ENCODE results near the gene MNX1. TPM values are rescaled to one million over a fixed set of nuclear protein-coding genes. Genes with fewer than 3 reads are reported as not detected.

Gene MNX1
- total and polyA plus RNA-seq, 9 of the 15 experiments (the other 6 are each of a cell fraction or from before 2014, with no cell fraction given) = 0.15 to 8.0 (median 1.4) TPM

DNA sequence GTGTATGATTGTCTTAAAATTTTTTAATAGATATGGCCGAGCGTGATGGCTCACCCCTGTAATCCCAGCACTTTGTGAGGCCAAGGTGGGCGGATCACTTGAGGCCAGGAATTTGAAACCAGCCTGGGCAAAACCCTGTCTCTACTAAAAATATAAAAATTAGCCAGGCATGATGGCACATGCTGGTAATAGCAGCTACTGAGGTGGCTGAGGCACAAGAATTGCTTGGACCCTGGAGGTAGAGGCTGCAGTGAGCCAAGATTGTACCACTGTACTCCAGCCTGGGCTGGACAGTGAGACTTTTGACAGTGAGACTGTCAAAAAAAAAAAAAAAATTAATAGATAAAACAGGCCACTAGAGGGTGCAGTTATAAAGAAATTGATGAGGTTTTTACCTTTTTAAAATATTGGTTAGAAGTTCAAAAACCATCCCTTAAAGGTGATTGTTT is 40.5 kb downstream of the MNX1 start:
- in situ Hi-C loops (cut with MboI) (no loop called here), intact Hi-C loops (cut with micrococcal nuclease) (loop anchor here (5.0 kb wide), 1 partner anchor 167 kb away; the partner anchor contains the start of gene UBE3C)
- WGBS (ENCODE audit: insufficient coverage, low coverage, missing lambda C conversion rate) = 63% methylated on average over 3 of the region's 3 CpGs
- ChIA-PET CTCF (ENCODE audit: low intra/inter-chr PET ratio) (interaction anchor here (0.6 to 1.1 kb wide), 5 partner anchors 21 to 304 kb away, joined by 3 to 9 read pairs (median 4); partner anchors contain the start of gene LMBR1), POLR2A (interaction anchor here (0.7 to 1.4 kb wide), 2 partner anchors 87 to 180 kb away, joined by 3 read pairs; no protein-coding TSS in a partner anchor)
- no peak overlapping the region for H2AFZ ChIP-seq (ENCODE audit: low read depth, low read length)
- DNase-seq (ENCODE audit: extremely low read depth in 1 of 4, low spot score in 3 of 4) = peak in 1 of 4 experiments; percentile 27
- H4K20me1 ChIP-seq (replicated peaks; ENCODE audit: control insufficient read depth, insufficient read depth, low read length) = no peaks in the 10 kb centered on the region
- H3K4me1 ChIP-seq (replicated peaks in 1 of 2; ENCODE audit: control insufficient read depth in 2 of 2, insufficient read depth in 2 of 2, low read length in 2 of 2) = no peaks in the 10 kb centered on the region
- no peak for FAIRE-seq
- no peak overlapping the region for H3K4me2 ChIP-seq (ENCODE audit: insufficient read depth, low read length)
- H3K4me3 ChIP-seq = no peak overlapping the region
- BruUV-seq (replicated peaks) = no TSS peak
- H3K27me3 ChIP-seq (ENCODE audit: control insufficient read depth in 2 of 2, insufficient read depth in 2 of 2, low read length in 2 of 2) = no peaks in the 10 kb centered on the region
- H3K27ac ChIP-seq (ENCODE audit: extremely low read depth, low read depth, low read length) = no peak overlapping the region
- no peaks in the 10 kb centered on the region for H3K9me1 ChIP-seq (ENCODE audit: control insufficient read depth, insufficient read depth, low read length)
- no peak overlapping the region for H3K9ac ChIP-seq (ENCODE audit: insufficient read depth in 1 of 2, low read depth in 2 of 2, low read length in 2 of 2)
- ATAC-seq = peak; percentile 72
- H3K79me2 ChIP-seq (ENCODE audit: control insufficient read depth, insufficient read depth, low read length) = no peaks in the 10 kb centered on the region
- H3K36me3 ChIP-seq (ENCODE audit: control insufficient read depth, insufficient read depth, low read length) = peaks cover 66% of the 10 kb centered on the region
- H3K9me3 ChIP-seq (replicated peaks; ENCODE audit: control insufficient read depth, insufficient read depth, low read depth, low read length) = no peaks in the 10 kb centered on the region
- TF ChIP-seq SMC3 (conservative IDR thresholded peaks at IDR 0.05; ENCODE audit: insufficient read depth, low read depth, low read length) = 0 out of 2 replicates have a peak, but pooled peaks have one; percentile 16
- peak; percentile 87 for TF ChIP-seq ZNF384 (IDR thresholded peaks at IDR 0.05; ENCODE audit: low read depth, low read length)
- no peak for TF ChIP-seq JUN (IDR thresholded peaks at IDR 0.05; ENCODE audit: borderline replicate concordance, low read depth, low read length)
- TF ChIP-seq JUN (CRISPR knock-in tag; IDR thresholded peaks at IDR 0.05; ENCODE audit: borderline replicate concordance) = no peak
- no peak for TF ChIP-seq GTF2F1 (IDR thresholded peaks at IDR 0.05; ENCODE audit: low read depth, low read length)
- no peak for TF ChIP-seq PPARD (CRISPR knock-in tag; IDR thresholded peaks at IDR 0.05)
- no peak for TF ChIP-seq ZNF717 (CRISPR knock-in tag; IDR thresholded peaks at IDR 0.05)
- TF ChIP-seq RBM15 (IDR thresholded peaks at IDR 0.05; ENCODE audit: insufficient read depth, low read length) = no peak
- no peak for TF ChIP-seq POLR3A (IDR thresholded peaks at IDR 0.05; ENCODE audit: borderline replicate concordance, extremely low read depth, insufficient read depth, insufficient read length)
- TF ChIP-seq ZNF408 (CRISPR knock-in tag; IDR thresholded peaks at IDR 0.05; ENCODE audit: low read depth) = no peak
- TF ChIP-seq REST (IDR thresholded peaks at IDR 0.05; ENCODE audit: borderline replicate concordance) = peak; percentile 55; the same call in 1 of the 2 replicates
- TF ChIP-seq REST (CRISPR knock-in tag; IDR thresholded peaks at IDR 0.05; ENCODE audit: low read depth) = no peak
- TF ChIP-seq, protein P1, sequence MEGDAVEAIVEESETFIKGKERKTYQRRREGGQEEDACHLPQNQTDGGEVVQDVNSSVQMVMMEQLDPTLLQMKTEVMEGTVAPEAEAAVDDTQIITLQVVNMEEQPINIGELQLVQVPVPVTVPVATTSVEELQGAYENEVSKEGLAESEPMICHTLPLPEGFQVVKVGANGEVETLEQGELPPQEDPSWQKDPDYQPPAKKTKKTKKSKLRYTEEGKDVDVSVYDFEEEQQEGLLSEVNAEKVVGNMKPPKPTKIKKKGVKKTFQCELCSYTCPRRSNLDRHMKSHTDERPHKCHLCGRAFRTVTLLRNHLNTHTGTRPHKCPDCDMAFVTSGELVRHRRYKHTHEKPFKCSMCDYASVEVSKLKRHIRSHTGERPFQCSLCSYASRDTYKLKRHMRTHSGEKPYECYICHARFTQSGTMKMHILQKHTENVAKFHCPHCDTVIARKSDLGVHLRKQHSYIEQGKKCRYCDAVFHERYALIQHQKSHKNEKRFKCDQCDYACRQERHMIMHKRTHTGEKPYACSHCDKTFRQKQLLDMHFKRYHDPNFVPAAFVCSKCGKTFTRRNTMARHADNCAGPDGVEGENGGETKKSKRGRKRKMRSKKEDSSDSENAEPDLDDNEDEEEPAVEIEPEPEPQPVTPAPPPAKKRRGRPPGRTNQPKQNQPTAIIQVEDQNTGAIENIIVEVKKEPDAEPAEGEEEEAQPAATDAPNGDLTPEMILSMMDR (IDR thresholded peaks at IDR 0.05 in 2 of 3, conservative IDR thresholded peaks at IDR 0.05 in 1 of 3; ENCODE audit: insufficient read depth in 2 of 3, low read depth in 1 of 3, low read length in 3 of 3) = peak; percentile 7 to 57 (median 35); a peak in 3 of 6 replicates
